Stimulated activated CD8-positive, alpha-beta memory T cell treated with anti-CD3 and anti-CD28 coated beads, Interleukin-4, amount 100 ng/mL, for 1 hour (primary cell): Measurements from ENCODE around the gene NOL9.
"Not testable (repeated sequence)": the region's sequence is repeated elsewhere in the genome, so short reads cannot be mapped to it uniquely, and the experiment has no call there.

ENCODE experiments used
- DNase-seq, 2 donors: peaks; one replicate each; pipeline ENCODE4 v3.0.0-alpha.2; 2020; ENCODE audit warnings: low read depth in 2 of 2, low spot score in 1 of 2

Gene NOL9

GRCh38 chr1:6554031-6554906 is at the start of gene NOL9:
Gene NOL9, minus strand, starts transcription at chr1:6554513. Its CDS starts 11 bp downstream, at chr1:6554502.
- DNase-seq: peak; percentile 89 to 90

GRCh38 chr1:6603238-6603914 is 49.1 kb upstream of the NOL9 start:
- DNase-seq: no peak

GRCh38 chr1:6602669-6603237 is 48.4 kb upstream of the NOL9 start, which contains the start of gene KLHL21:
Gene KLHL21, minus strand, starts transcription at chr1:6602869. Its CDS starts 52 bp downstream, at chr1:6602817.
- DNase-seq: peak; percentile 70 to 79

- DNase-seq: no peak
Observed at GRCh38 chr1:6601923-6602668, 47.8 kb upstream of the NOL9 start.

GRCh38 chr1:6601049-6601922 is 47.0 kb upstream of the NOL9 start:
- peak in 1 of 2 donors; percentile 58 for DNase-seq

DNA sequence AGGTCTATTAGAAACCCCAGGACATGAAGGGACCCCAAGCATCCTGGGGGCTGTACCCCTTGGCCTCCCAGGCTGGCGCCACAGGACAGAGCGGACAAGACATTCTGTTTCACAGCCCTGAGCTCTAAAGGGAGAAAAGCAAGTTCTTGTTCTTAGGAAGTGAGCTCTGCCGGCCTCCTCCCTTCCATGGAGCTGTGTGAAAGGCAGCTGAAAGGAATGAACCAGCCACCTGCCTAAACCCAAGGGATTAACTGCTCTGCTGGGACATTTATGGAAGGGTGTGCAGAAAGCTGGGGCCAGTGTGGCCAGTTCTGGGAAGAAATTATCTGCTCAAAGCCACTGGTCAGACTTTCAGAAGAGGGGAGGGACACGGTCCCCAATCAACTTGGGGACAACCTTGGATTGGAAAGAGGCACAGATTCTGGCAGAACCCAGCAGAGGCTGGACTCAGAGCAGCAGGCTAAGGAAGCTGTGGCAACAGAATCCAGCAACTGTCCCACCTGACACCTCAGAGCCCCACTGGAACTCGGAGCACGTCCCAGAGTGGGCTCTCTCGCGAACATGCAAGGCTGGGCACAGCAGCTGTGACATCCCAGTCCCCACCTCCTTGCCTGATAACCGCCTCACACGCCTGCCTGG is 46.2 kb upstream of the NOL9 start:
- no peak for DNase-seq

GRCh38 chr1:6599991-6600390 is 45.7 kb upstream of the NOL9 start:
- not testable (repeated sequence) for DNase-seq

- DNase-seq: no peak
Observed at GRCh38 chr1:6599141-6599975, 45.0 kb upstream of the NOL9 start.

DNA sequence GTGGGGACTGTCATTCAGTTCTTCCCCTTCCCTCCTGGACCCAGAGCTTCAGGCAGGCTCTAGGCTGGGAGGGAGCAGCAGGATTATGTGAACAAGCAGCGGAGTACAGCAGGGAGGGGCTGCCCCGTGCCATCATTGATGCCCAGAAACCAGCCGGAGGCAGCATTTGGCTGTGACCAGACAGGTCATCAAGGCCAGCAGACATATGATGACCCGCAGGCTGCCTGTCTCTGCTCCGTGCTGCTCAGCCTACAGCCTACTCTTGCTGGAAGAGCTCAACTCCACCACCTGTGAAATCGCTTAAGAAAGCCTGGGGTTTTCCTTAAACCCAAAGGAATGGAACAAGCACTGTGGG is 43.4 kb upstream of the NOL9 start:
- no peak for DNase-seq

- DNase-seq: no peak
Observed at GRCh38 chr1:6596886-6597776, 42.8 kb upstream of the NOL9 start.

- DNase-seq: no peak
Observed at GRCh38 chr1:6596351-6596750, 42.0 kb upstream of the NOL9 start.

DNA sequence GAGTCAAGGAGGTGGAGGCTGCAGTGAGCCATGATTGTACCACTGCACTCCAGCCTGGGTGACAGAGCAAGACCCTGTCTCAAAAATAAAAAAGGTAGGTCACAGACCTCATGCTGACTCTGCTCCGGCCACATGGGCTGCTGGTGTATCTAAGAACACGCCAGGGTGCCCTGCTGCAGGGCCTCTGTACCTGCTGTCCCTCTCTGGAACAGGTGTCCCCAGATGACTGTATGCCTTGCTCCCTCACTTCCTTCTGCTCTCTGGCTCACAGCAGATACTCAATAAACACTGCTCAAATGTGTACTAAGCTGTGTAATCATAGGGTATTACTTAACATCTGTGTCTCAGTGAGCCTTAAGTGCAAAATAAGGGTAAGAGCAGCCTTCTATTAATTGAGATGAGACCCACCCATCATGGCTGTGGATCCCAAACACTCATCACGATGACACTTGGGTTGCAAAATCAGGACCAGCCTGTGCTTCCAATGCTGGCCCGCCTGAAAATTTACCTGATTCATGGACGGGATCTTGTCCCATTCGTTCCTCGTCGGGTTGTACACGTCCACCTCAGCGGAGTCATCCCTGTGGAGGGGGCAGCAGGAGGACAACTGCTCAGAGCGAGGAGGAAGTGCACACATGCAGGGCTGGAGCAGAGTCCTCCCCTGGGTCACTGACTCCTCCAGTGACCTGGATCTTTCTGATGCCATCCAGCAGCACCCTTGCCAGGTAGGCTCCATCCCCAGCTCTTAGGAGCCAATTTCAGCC is 40.8 kb upstream of the NOL9 start:
- DNase-seq: no peak

DNA sequence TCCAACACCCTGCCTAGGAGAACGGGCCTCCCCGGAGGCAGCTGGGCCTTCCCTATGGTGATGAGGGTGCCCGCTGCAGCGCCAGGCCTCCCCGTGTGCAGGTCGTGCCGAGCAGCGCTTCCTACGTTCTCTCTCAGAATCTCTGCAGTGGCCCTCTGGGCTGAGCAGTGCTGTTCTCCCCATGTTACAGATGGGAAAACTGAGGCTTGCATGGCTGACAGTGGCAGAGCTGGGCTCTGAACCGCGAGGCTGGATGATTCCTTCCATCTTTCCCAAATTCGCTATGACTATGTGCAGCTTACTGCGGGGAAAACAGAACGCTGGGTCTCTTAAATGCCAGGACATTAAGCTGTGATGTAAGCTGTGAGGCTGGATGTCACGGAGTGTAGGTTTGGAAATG is 39.5 kb upstream of the NOL9 start:
- DNase-seq: no peak

DNA sequence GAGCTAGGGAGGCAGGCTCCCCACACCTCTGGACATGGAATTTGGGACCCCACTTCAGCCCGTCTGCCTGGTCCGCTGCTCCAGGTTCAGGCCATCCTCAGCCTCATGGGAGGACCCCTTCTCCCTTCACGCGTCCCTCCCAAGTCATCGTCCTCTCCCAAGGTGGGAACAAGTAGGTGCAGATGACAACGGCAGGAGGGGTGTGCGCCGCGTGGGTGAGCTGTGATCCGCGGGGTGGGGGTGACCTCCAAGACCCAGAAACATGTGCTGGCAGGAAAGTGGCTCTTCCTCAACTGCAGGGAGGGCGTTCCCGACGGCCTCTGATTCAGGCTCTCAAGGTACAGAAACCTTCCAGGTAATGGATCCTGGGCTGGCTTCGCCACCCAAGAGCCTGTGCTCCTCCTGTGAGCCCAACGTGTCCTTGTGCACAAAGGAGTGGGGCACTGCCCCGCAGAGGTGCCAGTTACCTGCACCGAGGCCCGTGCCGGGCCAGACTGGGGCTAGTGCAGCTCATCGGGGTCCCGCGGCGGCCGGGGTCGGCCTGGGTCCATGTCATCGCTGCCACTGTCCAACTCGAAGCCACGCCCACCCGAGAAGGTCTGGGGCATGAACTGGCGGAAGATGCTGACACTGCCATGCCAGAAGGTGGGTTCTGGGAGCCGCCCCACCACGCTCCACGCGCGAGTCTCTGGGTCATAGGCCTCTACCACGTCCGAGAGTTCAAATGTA is 38.7 kb upstream of the NOL9 start:
- no peak for DNase-seq

GRCh38 chr1:6592441-6592840 is 38.1 kb upstream of the NOL9 start:
- DNase-seq: no peak

DNA sequence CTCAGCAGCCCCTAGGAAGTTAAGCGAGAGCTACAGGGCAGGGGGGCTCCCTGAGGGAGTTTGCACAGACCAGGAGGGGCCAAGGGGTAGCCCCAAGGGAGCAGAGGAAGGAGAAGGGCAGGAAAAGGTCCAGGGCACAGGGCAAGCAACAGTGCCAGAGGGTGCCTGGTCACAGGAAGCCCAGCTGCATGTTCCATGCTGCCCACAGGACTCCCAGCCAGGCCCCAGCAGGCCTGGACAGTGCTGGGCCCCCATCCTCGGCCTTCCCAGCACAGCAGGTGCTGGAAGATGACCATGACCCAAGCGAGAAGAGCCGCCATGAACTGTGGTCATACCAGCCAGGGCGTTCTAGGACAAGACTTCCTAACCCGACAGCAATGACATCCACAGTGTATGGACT is 37.3 kb upstream of the NOL9 start:
- no peak for DNase-seq

DNA sequence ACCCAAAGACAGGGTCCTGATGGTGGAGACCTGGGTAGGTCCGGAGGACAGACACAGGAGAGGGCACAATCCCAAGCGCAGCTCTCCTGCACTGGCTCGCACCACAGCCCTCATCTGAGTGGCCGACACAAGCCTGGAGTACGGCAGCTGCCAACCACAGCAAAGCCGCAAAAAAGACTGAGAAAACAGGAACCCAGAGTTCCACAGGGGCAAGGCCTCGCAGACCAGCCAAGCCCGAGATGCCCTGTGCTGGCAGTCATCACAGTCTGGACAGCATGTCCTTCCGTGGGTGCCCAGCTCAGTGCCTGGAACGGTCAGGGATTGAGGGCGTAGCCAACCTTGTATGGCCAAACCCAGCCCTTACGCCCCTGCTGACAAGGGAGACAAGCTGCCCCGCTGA is 36.9 kb upstream of the NOL9 start:
- DNase-seq: no peak
